Skeletal muscle tissue (tissue), 4 donors: Measurements from ENCODE around the gene SLC46A2. TPM values are rescaled to one million over a fixed set of nuclear protein-coding genes. Genes with fewer than 3 reads are reported as not detected.

ENCODE experiments used
- H3K27ac ChIP-seq: one replicate; pipeline ENCODE4 v1.7.0; 2013; ENCODE audit warnings: mild to moderate bottlenecking, low read depth, low read length, inconsistent platforms
- H3K27me3 ChIP-seq, 3 donors: one replicate each; pipeline ENCODE4 v1.7.0; 2013; ENCODE audit warnings: low read length in 3 of 3; ENCODE audit not compliant: control insufficient read depth in 3 of 3, insufficient read depth in 3 of 3
- H3K36me3 ChIP-seq, 3 donors: one replicate each; pipeline ENCODE4 v1.7.0; 2013; ENCODE audit warnings: low read length in 3 of 3; ENCODE audit not compliant: control insufficient read depth in 3 of 3, insufficient read depth in 3 of 3
- H3K4me1 ChIP-seq, 3 donors: one replicate each; pipeline ENCODE4 v1.7.0; 2013; ENCODE audit warnings: low read length in 3 of 3, mild to moderate bottlenecking in 3 of 3; ENCODE audit not compliant: control insufficient read depth in 3 of 3, insufficient read depth in 3 of 3
- H3K4me3 ChIP-seq, 3 donors: one replicate each; pipeline ENCODE4 v1.7.0; 2013; ENCODE audit warnings: low read length in 3 of 3
- H3K9ac ChIP-seq, 3 donors: one replicate each; pipeline ENCODE4 v1.7.0; 2013; ENCODE audit warnings: low read length in 3 of 3, mild to moderate bottlenecking in 3 of 3, moderate library complexity in 2 of 3, low read depth in 1 of 3
- H3K9me3 ChIP-seq, 3 donors: one replicate each; pipeline ENCODE4 v1.7.0; 2013; ENCODE audit warnings: low read length in 3 of 3; ENCODE audit not compliant: control insufficient read depth in 3 of 3
- total RNA-seq: library from RNA; depleted of rRNA; stranded (reverse); fragments of >200 nt; gene quantifications from one replicate; pipeline ENCODE4 v1.2.3, GENCODE V29; 2014
- donor health status: Osteomylitis.

SLC46A2 gene
- total RNA-seq, 1 donor from 2014 or later, result under 0.01 TPM

- no peak overlapping the region for H3K4me3 ChIP-seq
- H3K9me3 ChIP-seq, result no peaks in the 10 kb centered on the region
- H3K27me3 ChIP-seq, result no peaks in the 10 kb centered on the region
- no peaks in the 10 kb centered on the region for H3K4me1 ChIP-seq
- no peak overlapping the region for H3K27ac ChIP-seq
- peaks cover 2 to 18% (median 10%) of the 10 kb centered on the region in 3 donors for H3K36me3 ChIP-seq
- no peak overlapping the region for H3K9ac ChIP-seq
Observed at GRCh38 chr9:112841261-112841660, 49.4 kb downstream of the SLC46A2 start.

- no peaks in the 10 kb centered on the region for H3K4me1 ChIP-seq
- H3K36me3 ChIP-seq, result peaks cover 2 to 24% (median 14%) of the 10 kb centered on the region in 3 donors
- H3K27ac ChIP-seq, result no peak overlapping the region
- no peaks in the 10 kb centered on the region for H3K9me3 ChIP-seq
- H3K4me3 ChIP-seq, result no peak overlapping the region
- H3K9ac ChIP-seq, result no peak overlapping the region
- no peaks in the 10 kb centered on the region for H3K27me3 ChIP-seq
Observed at GRCh38 chr9:112839331-112839730, 51.3 kb downstream of the SLC46A2 start.

GRCh38 chr9:112838342-112838741, 52.3 kb downstream of the SLC46A2 start:
- Histone ChIP-seq H3K9ac (no peak overlapping the region), H3K36me3 (peaks cover 2 to 24% (median 14%) of the 10 kb centered on the region in 3 donors), H3K4me3 (no peak overlapping the region), H3K27me3 (no peaks in the 10 kb centered on the region), H3K27ac (no peak overlapping the region), H3K9me3 (no peaks in the 10 kb centered on the region), H3K4me1 (no peaks in the 10 kb centered on the region)

GRCh38 chr9:112836394-112836793, 54.3 kb downstream of the SLC46A2 start:
- no peak overlapping the region for H3K4me3 ChIP-seq
- no peaks in the 10 kb centered on the region for H3K27me3 ChIP-seq
- no peaks in the 10 kb centered on the region for H3K4me1 ChIP-seq
- H3K36me3 ChIP-seq, result peaks cover 2 to 26% (median 14%) of the 10 kb centered on the region in 3 donors
- no peak overlapping the region for H3K27ac ChIP-seq
- no peaks in the 10 kb centered on the region for H3K9me3 ChIP-seq
- H3K9ac ChIP-seq, result no peak overlapping the region

GRCh38 chr9:112833081-112833480, 57.6 kb downstream of the SLC46A2 start:
- no peaks in the 10 kb centered on the region for H3K27me3 ChIP-seq
- H3K4me1 ChIP-seq, result no peaks in the 10 kb centered on the region
- no peak overlapping the region for H3K4me3 ChIP-seq
- no peak overlapping the region for H3K9ac ChIP-seq
- H3K36me3 ChIP-seq, result peaks cover 0 to 14% (median 13%) of the 10 kb centered on the region in 3 donors
- no peak overlapping the region for H3K27ac ChIP-seq
- no peaks in the 10 kb centered on the region for H3K9me3 ChIP-seq

GRCh38 chr9:112831969-112832368, 58.7 kb downstream of the SLC46A2 start:
- H3K4me3 ChIP-seq, result no peak overlapping the region
- H3K9me3 ChIP-seq, result no peaks in the 10 kb centered on the region
- no peak overlapping the region for H3K9ac ChIP-seq
- H3K27ac ChIP-seq, result no peak overlapping the region
- H3K4me1 ChIP-seq, result no peaks in the 10 kb centered on the region
- H3K27me3 ChIP-seq, result no peaks in the 10 kb centered on the region
- peaks cover 0 to 13% (median 12%) of the 10 kb centered on the region in 3 donors for H3K36me3 ChIP-seq

GRCh38 chr9:112831281-112831851, 59.3 kb downstream of the SLC46A2 start:
- H3K9me3 ChIP-seq, result no peaks in the 10 kb centered on the region
- no peaks in the 10 kb centered on the region for H3K4me1 ChIP-seq
- peaks cover 0 to 9% (median 5%) of the 10 kb centered on the region in 3 donors for H3K36me3 ChIP-seq
- H3K27ac ChIP-seq, result no peak overlapping the region
- H3K4me3 ChIP-seq, result no peak overlapping the region
- no peaks in the 10 kb centered on the region for H3K27me3 ChIP-seq
- H3K9ac ChIP-seq, result peak overlapping the region in 1 of 3 donors; percentile 28

Other genes starting within 250 kb of the SLC46A2 start
- gene INIP, start 172.8 kb downstream of the SLC46A2 start, total RNA-seq, result 11.5 TPM
- gene SNX30, start 140.1 kb downstream of the SLC46A2 start, total RNA-seq, result 8.9 TPM
- gene ZNF883, start 121.3 kb upstream of the SLC46A2 start, total RNA-seq, result 3.1 TPM
- 3.1 TPM for gene ZFP37, start 165.8 kb upstream of the SLC46A2 start, total RNA-seq